Measurements from ENCODE around the gene BICD2.

BICD2 gene

DNA sequence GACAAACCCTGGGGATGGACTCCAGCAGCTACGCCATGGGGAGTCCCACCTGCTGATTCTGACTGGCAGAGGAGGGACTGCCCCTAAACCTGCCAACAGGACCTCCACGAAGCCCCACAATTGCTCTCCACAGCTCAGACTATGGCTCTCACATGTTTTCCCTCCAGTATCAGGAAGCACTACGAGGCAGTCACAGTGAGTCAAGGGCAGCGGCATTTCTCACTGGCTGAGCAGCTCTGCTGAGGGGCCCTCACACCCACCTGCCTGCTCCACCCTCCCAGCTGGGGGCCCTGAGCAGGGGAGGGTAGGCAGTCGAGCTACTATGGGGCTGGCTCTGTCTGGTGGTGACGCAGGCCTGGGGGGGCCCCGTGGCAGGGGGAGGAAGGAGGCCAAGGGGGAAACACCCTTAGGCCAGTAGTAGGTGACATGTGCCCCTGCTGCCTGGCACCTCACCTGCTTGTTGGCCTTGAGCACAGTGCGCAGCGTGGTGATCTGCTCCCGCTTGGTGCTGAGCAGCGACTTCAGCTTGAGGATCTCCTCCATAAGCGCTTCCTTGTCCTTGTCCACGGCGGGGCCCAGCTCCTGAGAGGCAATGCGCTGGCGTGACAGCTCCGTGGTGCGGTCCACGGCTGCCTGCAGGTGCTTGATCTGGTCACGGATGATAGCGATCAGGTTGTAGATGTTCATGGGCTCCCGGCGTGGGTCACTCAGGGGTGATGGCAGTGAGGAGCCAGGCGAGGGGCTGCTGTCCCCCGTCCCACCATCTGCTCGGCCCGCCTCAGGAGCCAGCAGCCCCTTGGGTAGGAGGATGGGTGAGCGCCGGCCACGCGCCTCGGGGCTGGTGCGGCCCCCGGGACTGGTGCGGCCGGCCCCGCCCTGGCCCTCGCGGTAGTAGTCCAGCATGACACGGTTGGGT lies 46.3 kb downstream of the BICD2 start:
- WGBS (ENCODE audit: extremely low coverage, insufficient coverage, low lambda C conversion rate) = no CpG with 5 or more reads among the region's 40 CpGs
- Histone ChIP-seq H2AK5ac (ENCODE audit: low read length) (no peak overlapping the region), H4K8ac (ENCODE audit: low read depth, low read length) (no peak overlapping the region), H3K9ac (ENCODE audit: low read length) (no peak overlapping the region), H3K56ac (ENCODE audit: low read length) (no peak overlapping the region), H3K27me3 (ENCODE audit: insufficient read depth, low read length, poor library complexity) (no peaks in the 10 kb centered on the region), H2BK15ac (replicated peaks; ENCODE audit: low read depth) (no peak overlapping the region), H2BK5ac (ENCODE audit: low read length) (no peak overlapping the region), H3K4me2 (ENCODE audit: low read length) (no peak overlapping the region), H4K5ac (ENCODE audit: low read length) (no peak overlapping the region), H3K4ac (ENCODE audit: low read depth, low read length) (no peak overlapping the region), H3K4me3 (ENCODE audit: low read length) (no peak overlapping the region), H2BK120ac (ENCODE audit: low read depth, low read length) (no peak overlapping the region), H3K23ac (ENCODE audit: low read length) (no peak overlapping the region), H3K27ac (ENCODE audit: low read depth, low read length) (no peak overlapping the region), H3K4me1 (ENCODE audit: control insufficient read depth, low read depth, low read length) (no peaks in the 10 kb centered on the region), H3K18ac (ENCODE audit: low read length) (no peak overlapping the region), H3K79me2 (ENCODE audit: control insufficient read depth, insufficient read depth, low read length) (no peaks in the 10 kb centered on the region), H3K79me1 (ENCODE audit: low read length) (peaks cover 10% of the 10 kb centered on the region), H3K36me3 (ENCODE audit: control insufficient read depth, insufficient read depth, low read length) (peaks cover 43% of the 10 kb centered on the region)
- DNase-seq = no peak

DNA sequence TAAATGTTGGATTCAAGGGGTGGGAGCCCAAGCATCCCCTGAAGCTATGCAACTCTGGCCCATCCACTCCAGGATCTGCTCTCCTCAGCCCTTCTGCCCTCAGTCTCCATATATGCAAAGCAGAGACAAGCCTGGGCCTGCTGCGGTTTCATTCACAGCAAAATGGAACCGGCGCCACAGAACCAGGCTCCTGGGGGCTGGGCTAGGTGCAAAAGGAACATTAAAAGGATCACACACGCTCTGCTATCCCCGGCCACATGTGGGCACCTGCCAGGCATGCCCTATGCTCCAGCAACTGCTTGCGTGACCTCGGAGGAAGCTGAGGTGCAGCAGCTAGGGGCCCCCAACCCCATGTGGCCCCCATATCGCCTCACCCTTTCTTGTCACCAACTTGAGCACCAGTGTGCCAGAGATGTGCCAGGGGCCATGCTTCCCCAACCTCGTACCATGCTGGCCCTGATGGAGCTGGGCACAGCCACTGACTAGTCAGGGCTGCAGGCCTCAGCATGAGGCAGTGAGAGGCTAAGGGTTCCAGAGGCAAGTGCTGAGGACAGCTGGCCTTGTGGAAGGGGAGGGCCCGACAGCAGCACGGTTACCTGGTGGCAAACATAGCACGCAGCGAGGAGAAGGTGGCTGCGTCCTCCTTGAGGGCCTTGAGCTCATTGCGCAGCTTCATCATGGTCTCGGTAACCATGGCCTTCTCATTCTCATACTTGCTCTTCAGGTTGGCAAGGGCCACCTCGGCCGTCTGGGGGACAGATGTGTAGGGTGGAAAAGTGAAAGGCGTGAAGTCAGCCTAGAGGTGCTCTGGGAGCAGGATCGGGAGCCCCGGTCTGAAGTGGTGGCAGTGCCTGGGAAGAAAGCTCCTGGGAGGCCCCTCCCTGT lies 47.2 kb downstream of the BICD2 start:
- Histone ChIP-seq H3K23ac (ENCODE audit: low read length) (no peak overlapping the region), H4K5ac (ENCODE audit: low read length) (no peak overlapping the region), H3K27ac (ENCODE audit: low read depth, low read length) (no peak overlapping the region), H3K4ac (ENCODE audit: low read depth, low read length) (no peak overlapping the region), H2BK120ac (ENCODE audit: low read depth, low read length) (no peak overlapping the region), H3K4me3 (ENCODE audit: low read length) (no peak overlapping the region), H3K27me3 (ENCODE audit: insufficient read depth, low read length, poor library complexity) (no peaks in the 10 kb centered on the region), H2AK5ac (ENCODE audit: low read length) (no peak overlapping the region), H3K4me1 (ENCODE audit: control insufficient read depth, low read depth, low read length) (no peaks in the 10 kb centered on the region), H4K8ac (ENCODE audit: low read depth, low read length) (no peak overlapping the region), H3K56ac (ENCODE audit: low read length) (no peak overlapping the region), H3K4me2 (ENCODE audit: low read length) (no peak overlapping the region), H3K79me1 (ENCODE audit: low read length) (peaks cover 5% of the 10 kb centered on the region), H3K79me2 (ENCODE audit: control insufficient read depth, insufficient read depth, low read length) (no peaks in the 10 kb centered on the region), H2BK15ac (replicated peaks; ENCODE audit: low read depth) (no peak overlapping the region), H2BK5ac (ENCODE audit: low read length) (no peak overlapping the region), H3K18ac (ENCODE audit: low read length) (no peak overlapping the region), H3K36me3 (ENCODE audit: control insufficient read depth, insufficient read depth, low read length) (peaks cover 42% of the 10 kb centered on the region), H3K9ac (ENCODE audit: low read length) (no peak overlapping the region)
- no peak for DNase-seq
- no CpG with 5 or more reads among the region's 21 CpGs for WGBS (ENCODE audit: extremely low coverage, insufficient coverage, low lambda C conversion rate)

GRCh38 chr9:92716557-92716956 lies 48.1 kb downstream of the BICD2 start:
- Histone ChIP-seq H4K5ac (ENCODE audit: low read length) (no peak overlapping the region), H2BK5ac (ENCODE audit: low read length) (no peak overlapping the region), H4K8ac (ENCODE audit: low read depth, low read length) (no peak overlapping the region), H2AK5ac (ENCODE audit: low read length) (no peak overlapping the region), H3K36me3 (ENCODE audit: control insufficient read depth, insufficient read depth, low read length) (peaks cover 36% of the 10 kb centered on the region), H3K4me2 (ENCODE audit: low read length) (no peak overlapping the region), H3K4me1 (ENCODE audit: control insufficient read depth, low read depth, low read length) (no peaks in the 10 kb centered on the region), H3K23ac (ENCODE audit: low read length) (no peak overlapping the region), H3K56ac (ENCODE audit: low read length) (no peak overlapping the region), H2BK120ac (ENCODE audit: low read depth, low read length) (no peak overlapping the region), H3K79me1 (ENCODE audit: low read length) (peaks cover 5% of the 10 kb centered on the region), H2BK15ac (replicated peaks; ENCODE audit: low read depth) (no peak overlapping the region), H3K79me2 (ENCODE audit: control insufficient read depth, insufficient read depth, low read length) (no peaks in the 10 kb centered on the region), H3K4me3 (ENCODE audit: low read length) (no peak overlapping the region), H3K9ac (ENCODE audit: low read length) (no peak overlapping the region), H3K4ac (ENCODE audit: low read depth, low read length) (no peak overlapping the region), H3K27me3 (ENCODE audit: insufficient read depth, low read length, poor library complexity) (no peaks in the 10 kb centered on the region), H3K27ac (ENCODE audit: low read depth, low read length) (no peak overlapping the region), H3K18ac (ENCODE audit: low read length) (no peak overlapping the region)
- DNase-seq = peak; percentile 73
- no CpG with 5 or more reads among the region's 4 CpGs for WGBS (ENCODE audit: extremely low coverage, insufficient coverage, low lambda C conversion rate)

DNA sequence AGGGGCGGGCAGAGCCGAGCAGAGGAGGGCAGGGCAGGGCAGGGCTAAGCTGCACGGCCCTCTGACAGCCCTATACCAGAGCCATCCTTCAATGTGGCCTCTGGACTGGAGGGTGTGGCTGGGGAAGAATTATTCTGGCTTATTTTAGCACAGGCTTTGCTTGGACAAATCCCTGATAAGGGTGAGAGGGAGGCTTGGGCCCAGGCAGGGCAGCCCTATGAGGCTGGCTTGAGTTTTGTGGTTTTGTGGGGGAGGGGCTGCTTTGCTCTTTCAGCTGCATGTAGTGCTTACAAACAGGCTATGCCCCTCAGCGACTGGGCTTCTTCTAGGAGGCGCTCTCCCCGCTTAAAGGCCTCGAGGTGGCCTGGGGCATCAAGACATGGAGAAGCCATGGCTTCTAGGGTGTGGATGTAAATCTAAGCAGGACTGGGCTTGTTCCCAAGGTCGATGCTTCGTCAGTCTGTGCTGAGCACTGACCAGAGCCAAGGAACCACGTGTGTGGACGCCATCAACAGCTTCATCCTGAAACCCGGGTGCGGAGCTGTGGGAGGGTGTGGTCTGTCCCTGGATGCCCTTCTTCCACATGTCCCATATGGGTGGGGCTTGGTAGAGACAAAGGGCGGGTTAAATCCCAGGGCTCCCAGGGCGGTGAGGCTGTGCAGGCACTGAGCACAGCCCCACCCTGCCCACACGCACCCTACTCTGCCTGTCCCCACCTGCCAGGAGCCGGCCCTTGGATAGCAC lies 49.0 kb downstream of the BICD2 start:
- Histone ChIP-seq H3K79me2 (ENCODE audit: control insufficient read depth, insufficient read depth, low read length) (no peaks in the 10 kb centered on the region), H3K4me2 (ENCODE audit: low read length) (no peak overlapping the region), H3K79me1 (ENCODE audit: low read length) (peaks cover 5% of the 10 kb centered on the region), H4K5ac (ENCODE audit: low read length) (no peak overlapping the region), H4K8ac (ENCODE audit: low read depth, low read length) (no peak overlapping the region), H2AK5ac (ENCODE audit: low read length) (no peak overlapping the region), H3K4me3 (ENCODE audit: low read length) (no peak overlapping the region), H3K27ac (ENCODE audit: low read depth, low read length) (no peak overlapping the region), H3K56ac (ENCODE audit: low read length) (no peak overlapping the region), H3K36me3 (ENCODE audit: control insufficient read depth, insufficient read depth, low read length) (peaks cover 33% of the 10 kb centered on the region), H3K4ac (ENCODE audit: low read depth, low read length) (no peak overlapping the region), H3K23ac (ENCODE audit: low read length) (no peak overlapping the region), H2BK120ac (ENCODE audit: low read depth, low read length) (no peak overlapping the region), H3K9ac (ENCODE audit: low read length) (no peak overlapping the region), H2BK15ac (replicated peaks; ENCODE audit: low read depth) (no peak overlapping the region), H2BK5ac (ENCODE audit: low read length) (no peak overlapping the region), H3K18ac (ENCODE audit: low read length) (no peak overlapping the region), H3K4me1 (ENCODE audit: control insufficient read depth, low read depth, low read length) (no peaks in the 10 kb centered on the region), H3K27me3 (ENCODE audit: insufficient read depth, low read length, poor library complexity) (no peaks in the 10 kb centered on the region)
- no CpG with 5 or more reads among the region's 17 CpGs for WGBS (ENCODE audit: extremely low coverage, insufficient coverage, low lambda C conversion rate)
- no peak for DNase-seq

DNA sequence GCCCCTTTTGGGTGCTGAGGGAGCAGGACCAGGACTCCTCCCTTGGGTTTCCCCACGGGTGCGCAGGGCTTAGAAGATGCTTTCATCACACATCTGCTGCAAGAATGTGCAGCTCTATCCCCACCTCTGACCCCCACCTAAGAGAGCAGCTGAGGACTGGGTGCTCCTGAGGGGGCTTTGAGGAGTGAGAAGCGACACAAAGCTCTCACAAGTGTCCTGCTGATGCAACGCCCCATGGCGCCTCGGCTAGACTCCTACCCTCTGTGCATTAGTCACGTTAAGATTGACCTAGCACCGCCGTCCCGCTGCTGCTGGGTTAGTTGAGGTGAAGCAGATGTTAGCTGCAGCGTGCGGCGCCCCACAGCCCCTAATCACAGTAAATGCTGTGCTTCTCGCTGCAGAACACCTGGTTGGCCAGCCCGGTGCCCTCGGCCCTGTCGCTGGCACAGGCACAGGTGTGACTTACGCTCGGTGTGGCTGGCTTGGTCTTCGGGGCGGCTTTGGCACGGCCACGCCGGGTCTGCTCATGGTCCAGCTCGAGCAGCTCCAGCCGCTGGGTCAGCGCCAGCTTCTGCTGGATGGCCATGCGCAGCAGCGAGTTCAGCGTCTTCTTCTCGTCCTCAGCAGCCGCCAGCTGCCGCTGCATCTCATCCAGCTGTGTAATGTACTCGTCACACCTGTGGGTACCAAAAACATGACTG lies 49.7 kb downstream of the BICD2 start:
- no peaks in the 10 kb centered on the region for H3K4me1 ChIP-seq (ENCODE audit: control insufficient read depth, low read depth, low read length)
- H3K56ac ChIP-seq (ENCODE audit: low read length) = no peak overlapping the region
- H2AK5ac ChIP-seq (ENCODE audit: low read length) = no peak overlapping the region
- no peaks in the 10 kb centered on the region for H3K79me2 ChIP-seq (ENCODE audit: control insufficient read depth, insufficient read depth, low read length)
- no peak overlapping the region for H3K4me2 ChIP-seq (ENCODE audit: low read length)
- H2BK120ac ChIP-seq (ENCODE audit: low read depth, low read length) = no peak overlapping the region
- no peak overlapping the region for H3K27ac ChIP-seq (ENCODE audit: low read depth, low read length)
- WGBS (ENCODE audit: extremely low coverage, insufficient coverage, low lambda C conversion rate) = no CpG with 5 or more reads among the region's 34 CpGs
- H2BK5ac ChIP-seq (ENCODE audit: low read length) = no peak overlapping the region
- H3K79me1 ChIP-seq (ENCODE audit: low read length) = peaks cover 5% of the 10 kb centered on the region
- no peak overlapping the region for H3K4ac ChIP-seq (ENCODE audit: low read depth, low read length)
- H3K36me3 ChIP-seq (ENCODE audit: control insufficient read depth, insufficient read depth, low read length) = peaks cover 29% of the 10 kb centered on the region
- H3K9ac ChIP-seq (ENCODE audit: low read length) = no peak overlapping the region
- H4K8ac ChIP-seq (ENCODE audit: low read depth, low read length) = no peak overlapping the region
- DNase-seq = no peak
- no peak overlapping the region for H4K5ac ChIP-seq (ENCODE audit: low read length)
- no peaks in the 10 kb centered on the region for H3K27me3 ChIP-seq (ENCODE audit: insufficient read depth, low read length, poor library complexity)
- H2BK15ac ChIP-seq (replicated peaks; ENCODE audit: low read depth) = no peak overlapping the region
- no peak overlapping the region for H3K4me3 ChIP-seq (ENCODE audit: low read length)
- no peak overlapping the region for H3K18ac ChIP-seq (ENCODE audit: low read length)
- H3K23ac ChIP-seq (ENCODE audit: low read length) = no peak overlapping the region

Measured in mesendoderm (in vitro differentiated cells).